LoVo (cell line): ENCODE data around the gene CDK5RAP2.

ENCODE experiments used
- DNase-seq: peaks from one replicate; pipeline ENCODE4 v3.0.0-alpha.2; 2016; ENCODE audit warnings: low spot score

CDK5RAP2 gene

DNA sequence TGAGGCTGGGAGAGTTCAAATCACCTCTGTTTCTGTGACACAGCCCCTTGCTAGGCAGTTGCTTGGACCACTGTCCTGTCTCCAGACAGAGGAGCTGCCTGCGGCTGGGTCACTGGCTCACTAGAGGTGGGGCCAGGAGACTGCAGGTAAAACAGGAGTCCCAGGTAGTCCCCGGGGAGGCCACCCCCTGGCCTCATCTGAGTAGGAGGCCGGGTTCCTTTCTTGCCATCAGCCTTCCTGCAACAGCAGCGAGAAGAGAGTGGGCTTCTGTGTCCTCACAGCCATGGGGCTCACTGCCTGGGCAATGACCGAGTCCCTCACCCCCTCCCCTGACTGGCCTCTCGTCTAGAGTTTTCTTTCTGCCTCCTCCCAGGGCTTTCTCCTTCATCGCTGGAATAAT lies 197.5 kb downstream of the CDK5RAP2 start:
- no peak for DNase-seq

DNA sequence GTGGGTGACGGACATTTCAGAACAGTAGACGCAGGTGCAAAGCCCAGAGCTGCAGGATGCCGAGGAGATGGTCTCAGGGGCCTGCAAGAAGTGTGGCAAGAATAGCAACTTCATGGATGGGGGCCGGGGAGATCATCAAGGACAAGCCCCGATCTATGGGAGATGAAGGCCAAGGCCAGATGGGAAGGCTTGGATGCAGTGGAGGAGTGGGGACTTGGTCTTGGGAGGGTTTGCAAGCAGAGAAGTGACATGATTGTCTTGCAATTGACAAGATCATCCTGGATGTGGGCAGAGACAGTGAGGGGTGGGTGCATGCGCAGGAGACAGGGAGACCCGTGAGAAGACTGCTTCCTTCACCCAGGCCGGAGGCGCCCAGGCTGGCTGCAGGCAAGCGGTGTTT lies 198.1 kb downstream of the CDK5RAP2 start:
- DNase-seq = no peak

GRCh38 chr9:120379611-120380010 lies 200.4 kb downstream of the CDK5RAP2 start:
- DNase-seq = no peak

DNA sequence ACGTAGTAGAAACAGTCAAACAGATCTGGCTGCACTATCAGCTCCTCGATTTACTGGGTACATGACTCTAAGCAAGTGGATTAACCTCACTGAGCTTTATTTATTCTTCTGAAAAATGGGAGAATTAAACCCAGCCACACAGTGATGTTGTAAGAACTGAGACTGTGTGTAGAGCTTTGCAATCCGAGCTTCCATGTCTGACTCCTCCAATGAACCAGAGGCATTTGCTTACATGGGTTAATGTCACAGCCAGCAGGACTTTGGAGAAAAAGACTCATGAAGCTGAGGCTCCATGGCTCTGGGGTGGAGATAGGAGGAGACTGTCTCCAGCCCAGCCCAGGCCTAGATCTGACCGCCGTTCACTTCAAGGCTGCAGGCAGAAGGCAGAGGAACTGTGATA lies 201.3 kb downstream of the CDK5RAP2 start:
- DNase-seq = no peak

DNA sequence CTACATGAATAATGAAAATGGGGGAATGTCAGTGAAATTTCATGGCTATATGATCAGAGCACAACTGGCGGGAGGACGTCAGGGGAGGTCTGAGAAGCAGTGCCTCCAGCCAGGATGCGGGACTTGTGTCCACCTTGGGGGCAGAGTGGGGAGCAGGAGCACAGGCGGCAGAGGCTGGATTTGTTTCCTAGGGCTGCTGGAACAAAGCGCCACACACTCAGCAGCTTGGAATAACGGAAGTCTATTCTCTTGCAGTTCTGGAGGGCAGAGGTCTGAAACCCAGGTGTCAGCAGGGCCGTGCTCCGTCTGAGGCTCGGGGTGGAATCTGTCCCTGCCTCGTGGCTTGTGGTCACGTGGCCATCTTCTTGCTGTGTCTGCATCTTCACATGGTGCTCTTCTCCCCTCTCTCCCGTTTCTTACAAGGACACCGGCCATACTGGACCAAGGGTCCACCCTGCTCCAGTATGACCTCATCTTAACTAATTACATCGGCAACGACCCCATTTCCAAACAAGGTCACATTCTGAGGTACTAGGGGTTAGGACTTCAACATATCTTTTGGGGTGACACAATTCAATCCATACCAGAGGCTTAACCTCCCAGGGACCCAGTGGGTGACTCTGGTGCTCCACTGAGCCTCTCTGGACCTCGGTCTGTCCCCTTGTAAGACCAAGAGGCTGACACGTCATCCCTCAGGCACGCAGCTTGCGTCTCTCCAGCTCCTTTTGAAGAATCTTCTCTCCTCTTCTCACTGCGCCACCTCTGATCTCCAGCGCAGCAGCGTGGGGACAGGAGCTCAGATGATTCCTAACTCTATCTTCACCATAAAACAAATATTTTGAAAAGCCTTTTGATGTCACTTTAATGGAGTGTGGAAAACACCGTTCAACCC lies 202.5 kb downstream of the CDK5RAP2 start:
- no peak for DNase-seq

- DNase-seq = no peak
Measured at GRCh38 chr9:120376101-120376500, 203.9 kb downstream of the CDK5RAP2 start.

GRCh38 chr9:120375316-120375715 lies 204.7 kb downstream of the CDK5RAP2 start:
- no peak for DNase-seq

GRCh38 chr9:120374817-120375216 lies 205.2 kb downstream of the CDK5RAP2 start:
- no peak for DNase-seq

- no peak for DNase-seq
Measured at GRCh38 chr9:120374239-120374638, 205.7 kb downstream of the CDK5RAP2 start.

- DNase-seq = no peak
Measured at GRCh38 chr9:120372040-120372439, 207.9 kb downstream of the CDK5RAP2 start.

DNA sequence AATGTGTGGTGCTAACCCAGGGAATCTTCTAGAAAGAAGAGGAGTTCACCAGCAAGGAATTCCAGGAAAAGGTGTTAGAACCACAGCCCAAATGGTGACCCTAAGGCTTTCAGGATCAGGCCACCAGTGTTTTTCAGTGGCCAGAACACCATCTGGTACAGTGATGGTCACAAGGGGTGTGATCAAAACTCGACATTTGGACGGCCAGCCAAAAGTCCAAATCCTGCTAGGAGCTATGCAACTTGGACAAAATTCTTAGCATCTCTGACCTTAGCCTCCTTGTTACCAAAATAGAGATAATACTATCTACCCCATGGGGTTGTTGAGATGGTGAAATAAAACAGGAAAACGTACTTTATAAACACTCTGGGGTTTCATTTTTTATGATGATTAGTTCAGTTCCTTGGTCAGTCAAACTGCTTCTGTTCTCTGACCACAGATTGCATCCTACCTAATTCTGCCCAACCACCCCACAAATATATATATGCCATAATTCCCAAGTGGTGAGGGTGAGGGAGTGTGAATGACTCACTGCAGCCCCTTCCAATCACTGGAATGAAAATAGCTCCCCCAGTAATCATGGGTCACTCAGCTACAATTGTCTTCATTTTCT lies 210.3 kb downstream of the CDK5RAP2 start:
- no peak for DNase-seq

GRCh38 chr9:120368799-120369198 lies 211.2 kb downstream of the CDK5RAP2 start:
- DNase-seq = no peak

GRCh38 chr9:120366644-120367019 lies 213.3 kb downstream of the CDK5RAP2 start:
- DNase-seq = peak; percentile 57

GRCh38 chr9:120365386-120365785 lies 214.6 kb downstream of the CDK5RAP2 start:
- no peak for DNase-seq

DNA sequence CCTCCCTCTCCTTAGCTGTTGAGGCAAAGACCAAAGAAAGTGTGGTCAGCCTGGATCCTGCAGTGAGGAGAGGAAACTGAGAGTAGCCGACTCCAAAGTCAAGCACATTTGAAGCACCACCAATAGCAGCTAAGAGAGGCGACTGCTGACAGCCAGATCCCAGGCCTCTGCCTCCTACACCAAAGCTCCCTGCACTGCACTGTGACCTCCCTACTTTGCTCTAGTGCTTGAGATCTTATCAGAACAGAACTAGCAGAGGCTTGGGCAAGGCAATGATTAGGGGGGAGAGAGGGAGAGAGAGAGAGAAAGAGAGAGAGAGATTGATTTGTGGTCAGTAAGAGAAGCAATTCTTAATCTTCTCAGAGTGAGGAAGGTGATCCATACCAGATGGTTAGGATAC lies 216.3 kb downstream of the CDK5RAP2 start:
- no peak for DNase-seq

GRCh38 chr9:120362446-120362845 lies 217.5 kb downstream of the CDK5RAP2 start:
- no peak for DNase-seq

DNA sequence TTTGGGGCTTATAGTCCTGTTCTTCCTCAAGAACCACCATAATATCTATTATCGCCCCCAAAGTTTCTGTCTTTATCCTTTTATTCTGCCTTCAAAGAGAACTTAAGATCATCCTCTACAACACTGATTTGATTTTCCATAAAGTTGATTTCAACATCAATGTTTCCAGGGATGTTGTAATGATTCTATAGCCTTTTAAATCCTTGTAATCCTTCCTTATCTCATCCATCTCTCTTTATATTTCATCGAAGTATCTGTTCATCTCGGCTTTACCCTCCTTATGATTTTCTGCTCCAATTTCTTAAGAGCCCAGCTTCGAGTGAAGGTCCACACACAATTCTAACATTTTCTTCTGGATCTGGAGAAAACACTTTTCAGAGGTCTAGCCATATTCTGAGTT lies 218.4 kb downstream of the CDK5RAP2 start:
- no peak for DNase-seq

DNA sequence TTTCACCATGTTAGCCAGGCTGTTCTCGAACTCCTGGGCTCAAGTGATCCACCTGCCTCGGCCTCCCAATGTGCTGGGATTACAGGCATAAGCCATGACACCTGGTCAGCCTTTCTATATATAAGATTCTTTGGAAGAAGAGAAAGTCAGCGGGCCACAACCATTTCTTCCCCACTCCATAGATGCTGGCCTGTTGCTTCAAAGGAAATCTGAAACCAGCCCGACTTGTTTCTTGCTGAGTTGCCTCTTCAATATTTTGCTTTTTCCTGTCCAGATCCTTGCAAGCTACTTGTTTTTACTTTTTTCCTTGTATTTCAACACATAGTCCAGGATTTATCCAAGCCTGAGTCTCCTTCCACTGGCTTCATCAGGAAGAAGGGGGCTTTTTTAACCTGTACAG lies 219.5 kb downstream of the CDK5RAP2 start:
- no peak for DNase-seq

DNA sequence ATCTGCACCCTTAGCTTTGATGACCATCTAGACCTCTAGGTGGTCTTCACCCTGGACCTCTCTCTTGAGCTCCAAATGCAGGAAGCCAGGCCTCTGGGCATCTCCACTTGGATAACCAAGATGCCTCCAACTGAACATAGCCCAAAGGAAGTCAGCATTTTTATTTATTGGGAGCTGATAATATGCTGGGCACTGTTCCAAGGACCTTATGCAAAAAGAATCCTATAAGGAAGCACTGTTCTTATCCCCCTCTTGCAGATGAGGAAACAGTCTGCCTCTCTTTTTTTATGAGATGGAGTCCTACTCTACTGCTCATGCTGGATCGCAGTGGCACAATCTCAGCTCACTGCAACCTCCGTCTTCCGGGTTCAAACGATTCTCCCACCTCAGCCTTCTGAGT lies 219.9 kb downstream of the CDK5RAP2 start:
- no peak for DNase-seq

DNA sequence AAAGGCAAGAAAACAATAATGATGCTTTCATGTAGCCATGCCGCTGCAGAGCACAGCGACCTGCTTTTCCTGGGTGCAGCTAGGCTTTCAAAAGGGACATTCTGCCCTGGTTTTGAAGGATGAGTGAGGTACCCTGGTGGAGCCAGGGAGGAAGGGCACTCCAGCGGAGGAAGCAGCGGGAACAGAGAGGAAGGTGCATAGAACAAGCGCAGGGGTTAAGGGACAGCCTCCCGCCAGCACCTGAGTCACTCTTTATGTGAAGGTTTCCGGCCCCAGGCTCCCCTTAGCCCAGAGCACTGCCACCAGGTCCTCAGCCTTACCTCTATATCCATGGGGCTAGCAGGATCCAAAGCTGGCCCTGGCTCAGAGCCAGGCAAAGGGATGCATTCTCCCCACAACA lies 221.1 kb downstream of the CDK5RAP2 start:
- no peak for DNase-seq

DNA sequence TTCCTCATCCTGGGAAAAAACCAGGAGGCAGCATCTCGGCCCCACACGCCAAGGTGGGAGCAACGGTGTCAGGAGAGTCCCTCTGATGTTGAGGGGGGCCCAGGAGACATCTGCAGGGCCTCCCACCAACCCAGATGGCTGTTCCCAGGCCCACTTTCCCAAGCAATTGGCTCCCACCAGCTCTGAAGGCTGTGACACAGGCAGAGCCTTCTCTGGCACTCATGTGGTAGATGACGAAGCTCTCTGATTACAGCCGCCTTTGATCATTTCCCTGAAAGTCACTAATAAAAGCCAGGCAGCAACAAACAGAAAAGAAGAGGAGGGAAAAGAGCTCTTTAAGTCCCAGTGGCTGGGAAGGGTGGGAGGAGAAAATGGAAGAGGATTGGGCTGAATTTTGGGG lies 226.5 kb downstream of the CDK5RAP2 start:
- DNase-seq = no peak

DNA sequence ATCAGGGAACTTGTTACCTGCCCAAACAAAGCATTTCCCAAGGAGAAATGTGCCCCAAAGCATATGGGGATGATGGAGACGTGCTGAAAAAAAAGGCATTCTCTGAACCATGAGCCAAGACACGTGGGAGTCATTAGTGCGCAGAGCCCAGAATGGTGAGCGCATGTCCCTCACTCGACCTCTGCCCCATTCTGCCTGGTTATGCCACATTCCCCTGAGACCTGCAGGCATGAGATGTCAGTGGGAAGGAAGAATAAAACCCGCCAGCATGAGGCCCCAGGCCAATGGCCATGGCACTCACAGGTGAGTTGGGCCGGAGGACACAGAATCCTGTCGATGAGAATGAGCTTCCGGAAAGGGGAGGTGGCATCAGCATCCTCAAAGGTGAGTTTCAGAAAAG lies 228.9 kb downstream of the CDK5RAP2 start:
- DNase-seq = no peak

DNA sequence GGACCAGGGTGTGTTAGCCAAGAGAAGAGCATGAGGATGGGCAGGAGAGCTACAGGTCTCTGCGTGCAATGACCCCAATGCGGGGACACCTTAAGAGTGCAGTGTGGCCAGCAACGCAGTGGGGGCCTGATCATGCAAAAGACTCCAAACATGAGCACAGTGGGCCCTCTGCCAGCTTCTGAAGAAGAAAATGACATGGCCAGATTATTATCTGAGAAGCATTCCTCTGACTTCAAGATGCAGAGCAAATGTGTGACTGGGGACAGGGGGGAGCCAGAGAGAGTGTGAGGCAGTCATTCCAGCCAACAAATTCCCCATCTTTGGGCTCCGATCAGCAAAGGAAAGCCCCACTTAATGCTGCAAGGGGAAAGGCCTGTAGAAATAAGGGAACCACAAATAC lies 229.4 kb downstream of the CDK5RAP2 start:
- DNase-seq = no peak

DNA sequence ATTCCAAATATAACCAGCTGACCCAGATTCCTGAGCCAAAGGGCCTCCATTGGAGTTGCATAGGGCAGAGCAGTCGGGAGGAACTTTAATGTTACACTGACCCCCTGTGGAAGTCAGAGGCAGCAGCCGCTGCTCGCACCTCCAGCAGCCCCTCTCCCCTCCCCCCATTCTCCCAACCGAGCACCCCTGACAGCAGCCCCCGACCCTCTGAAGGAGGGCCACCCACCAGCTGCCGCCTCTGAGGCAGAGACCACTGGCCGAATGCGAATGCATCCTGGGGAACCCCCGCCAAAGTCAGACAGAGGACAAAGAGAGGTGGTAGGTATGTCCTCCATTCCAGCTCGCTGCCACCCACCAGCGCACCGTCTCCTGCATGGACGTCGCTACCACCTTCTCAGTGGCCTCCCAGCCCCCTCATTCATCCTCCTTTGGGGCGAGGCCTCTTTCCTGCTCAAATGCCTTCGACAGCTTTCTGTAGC lies 231.0 kb downstream of the CDK5RAP2 start:
- DNase-seq = peak; percentile 6
